WERI-Rb-1 (cell line): ENCODE results near the gene SFN.
"Not testable (repeated sequence)": the region's sequence is repeated elsewhere in the genome, so short reads cannot be mapped to it uniquely, and the experiment has no call there.

Source experiments
- DNase-seq: peaks from one replicate; pipeline ENCODE4 v3.0.0-alpha.2; 2020
- H3K27ac ChIP-seq: fragments of 250-450 bp; sonication (Bioruptor Pico); 2 replicates; pipeline ENCODE4 v1.5.1; 2020; ENCODE audit warnings: mild to moderate bottlenecking, moderate library complexity
- H3K27me3 ChIP-seq: fragments of 250-450 bp; sonication (Bioruptor Pico); 2 replicates; pipeline ENCODE4 v1.5.1; 2021; ENCODE audit warnings: mild to moderate bottlenecking, low read depth, moderate library complexity; ENCODE audit not compliant: insufficient read depth, severe bottlenecking
- H3K36me3 ChIP-seq: fragments of 250-450 bp; sonication (Bioruptor Pico); 2 replicates; pipeline ENCODE4 v1.5.1; 2020; ENCODE audit warnings: mild to moderate bottlenecking, moderate library complexity
- H3K4me3 ChIP-seq: 2 replicates; pipeline ENCODE4 v1.5.1; 2011; ENCODE audit warnings: low read depth, mild to moderate bottlenecking, control low read depth, low read length
- H3K9me3 ChIP-seq: fragments of 250-450 bp; sonication (Bioruptor Pico); 2 replicates; pipeline ENCODE4 v1.5.1; 2021; ENCODE audit warnings: mild to moderate bottlenecking, moderate library complexity; ENCODE audit not compliant: severe bottlenecking
- CTCF ChIP-seq: IDR thresholded peaks from 2 replicates; pipeline ENCODE4 v1.5.1; 2011; ENCODE audit warnings: low read depth, mild to moderate bottlenecking, control low read depth, inconsistent platforms, low read length

The SFN gene

GRCh38 chr1:26838474-26839338 is 24.2 kb upstream of the SFN start:
- H3K36me3 ChIP-seq, result peaks cover 72% of the 10 kb centered on the region
- H3K27me3 ChIP-seq, result no peaks in the 10 kb centered on the region
- no peak overlapping the region for H3K4me3 ChIP-seq
- no peaks in the 10 kb centered on the region for H3K9me3 ChIP-seq
- H3K27ac ChIP-seq, result no peak overlapping the region
- TF ChIP-seq CTCF, result no peak
- DNase-seq, result no peak

- H3K4me3 ChIP-seq, result no peak overlapping the region
- H3K27ac ChIP-seq, result no peak overlapping the region
- no peak for DNase-seq
- no peaks in the 10 kb centered on the region for H3K27me3 ChIP-seq
- H3K36me3 ChIP-seq, result peaks cover 73% of the 10 kb centered on the region
- H3K9me3 ChIP-seq, result no peaks in the 10 kb centered on the region
- TF ChIP-seq CTCF, result no peak
Measured at GRCh38 chr1:26839339-26839722, 23.6 kb upstream of the SFN start.

- Histone ChIP-seq H3K9me3 (no peaks in the 10 kb centered on the region), H3K27me3 (no peaks in the 10 kb centered on the region), H3K27ac (no peak overlapping the region), H3K36me3 (peaks cover 70% of the 10 kb centered on the region), H3K4me3 (no peak overlapping the region)
- no peak for DNase-seq
- TF ChIP-seq CTCF, result no peak
Measured at GRCh38 chr1:26839779-26840178, 23.2 kb upstream of the SFN start.

GRCh38 chr1:26844424-26845196 is 18.3 kb upstream of the SFN start:
- no peak for DNase-seq
- H3K36me3 ChIP-seq, result peaks cover 43% of the 10 kb centered on the region
- H3K4me3 ChIP-seq, result no peak overlapping the region

GRCh38 chr1:26847826-26848225 is 15.1 kb upstream of the SFN start:
- H3K36me3 ChIP-seq, result peaks cover 48% of the 10 kb centered on the region
- not testable (repeated sequence) for H3K9me3 ChIP-seq, DNase-seq, H3K27me3 ChIP-seq, H3K27ac ChIP-seq, H3K4me3 ChIP-seq

More at GRCh38 chr1:26844424-26845196, 18.3 kb upstream of the SFN start:
- Histone ChIP-seq H3K27ac (no peak overlapping the region), H3K27me3 (no peaks in the 10 kb centered on the region), H3K9me3 (no peaks in the 10 kb centered on the region)
- no peak for TF ChIP-seq CTCF

- H3K9me3 ChIP-seq, result no peaks in the 10 kb centered on the region
- no peak overlapping the region for H3K27ac ChIP-seq
- peaks cover 55% of the 10 kb centered on the region for H3K36me3 ChIP-seq
- no peak for TF ChIP-seq CTCF
- H3K27me3 ChIP-seq, result no peaks in the 10 kb centered on the region
- no peak overlapping the region for H3K4me3 ChIP-seq
- DNase-seq, result no peak
Measured at GRCh38 chr1:26848499-26848898, 14.4 kb upstream of the SFN start.
